ENCODE data around the gene PAX1.

PAX1 gene

DNA sequence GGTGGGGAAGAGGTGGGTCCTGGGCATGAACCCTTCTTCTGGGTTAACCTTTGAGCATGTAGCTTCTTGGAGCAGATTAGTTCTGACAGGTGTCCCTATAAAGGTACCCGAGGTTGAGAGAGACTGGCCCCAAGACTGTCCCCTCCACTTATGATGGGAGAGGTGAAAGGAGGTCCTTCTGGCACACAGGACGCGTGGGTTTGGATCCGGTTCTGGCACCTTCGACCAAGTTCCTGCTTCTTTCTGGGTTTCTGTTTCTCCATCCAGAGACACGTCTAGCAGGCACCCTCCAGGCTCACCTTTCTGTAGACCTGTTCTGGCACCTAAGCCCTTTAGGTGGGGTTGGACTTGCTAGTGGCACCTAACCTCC lies 4.1 kb downstream of the PAX1 start:
- Histone ChIP-seq H3K27me3 (ENCODE audit: control insufficient read depth, insufficient read depth, low read length) (no peaks in the 10 kb centered on the region), H3K9me3 (ENCODE audit: control insufficient read depth, low read length) (no peaks in the 10 kb centered on the region), H3K27ac (peak overlapping the region; percentile 100), H3K4me1 (no peaks in the 10 kb centered on the region), H3K4me2 (ENCODE audit: low read length) (peak overlapping the region; percentile 68), H3K36me3 (ENCODE audit: control insufficient read depth, insufficient read depth, low read length) (peaks cover 35% of the 10 kb centered on the region), H3K4me3 (ENCODE audit: low read depth, low read length) (peak overlapping the region; percentile 98), H2AFZ (no peak overlapping the region), H3K9ac (peak overlapping the region; percentile 99), H3K79me2 (peaks cover 88% of the 10 kb centered on the region)
- TF ChIP-seq, protein P1, sequence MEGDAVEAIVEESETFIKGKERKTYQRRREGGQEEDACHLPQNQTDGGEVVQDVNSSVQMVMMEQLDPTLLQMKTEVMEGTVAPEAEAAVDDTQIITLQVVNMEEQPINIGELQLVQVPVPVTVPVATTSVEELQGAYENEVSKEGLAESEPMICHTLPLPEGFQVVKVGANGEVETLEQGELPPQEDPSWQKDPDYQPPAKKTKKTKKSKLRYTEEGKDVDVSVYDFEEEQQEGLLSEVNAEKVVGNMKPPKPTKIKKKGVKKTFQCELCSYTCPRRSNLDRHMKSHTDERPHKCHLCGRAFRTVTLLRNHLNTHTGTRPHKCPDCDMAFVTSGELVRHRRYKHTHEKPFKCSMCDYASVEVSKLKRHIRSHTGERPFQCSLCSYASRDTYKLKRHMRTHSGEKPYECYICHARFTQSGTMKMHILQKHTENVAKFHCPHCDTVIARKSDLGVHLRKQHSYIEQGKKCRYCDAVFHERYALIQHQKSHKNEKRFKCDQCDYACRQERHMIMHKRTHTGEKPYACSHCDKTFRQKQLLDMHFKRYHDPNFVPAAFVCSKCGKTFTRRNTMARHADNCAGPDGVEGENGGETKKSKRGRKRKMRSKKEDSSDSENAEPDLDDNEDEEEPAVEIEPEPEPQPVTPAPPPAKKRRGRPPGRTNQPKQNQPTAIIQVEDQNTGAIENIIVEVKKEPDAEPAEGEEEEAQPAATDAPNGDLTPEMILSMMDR (IDR thresholded peaks at IDR 0.05), result no peak

DNA sequence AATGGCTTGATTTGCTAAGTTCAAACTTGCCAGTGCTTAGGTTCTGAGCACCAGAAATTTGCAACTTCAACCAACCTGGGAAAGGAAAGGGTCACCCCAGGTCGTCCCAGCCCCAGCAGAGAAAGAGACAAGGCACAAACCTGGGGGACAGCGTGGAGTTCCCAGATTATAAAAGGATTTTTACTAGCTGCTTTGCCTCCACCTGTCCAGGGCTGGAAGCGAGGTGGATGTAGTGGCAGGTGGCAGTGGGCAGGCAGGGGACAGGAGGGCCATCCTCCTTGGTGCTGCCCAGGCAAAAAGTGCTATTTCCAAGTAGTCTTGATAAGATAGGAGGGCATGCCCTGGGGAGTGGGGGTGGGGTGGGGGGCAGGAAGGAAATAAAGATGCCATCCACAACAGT lies 4.9 kb downstream of the PAX1 start:
- H3K9ac ChIP-seq, result peak overlapping the region; percentile 99
- no peaks in the 10 kb centered on the region for H3K27me3 ChIP-seq (ENCODE audit: control insufficient read depth, insufficient read depth, low read length)
- peaks cover 35% of the 10 kb centered on the region for H3K36me3 ChIP-seq (ENCODE audit: control insufficient read depth, insufficient read depth, low read length)
- H3K4me2 ChIP-seq (ENCODE audit: low read length), result peak overlapping the region; percentile 68
- TF ChIP-seq, protein P1 (IDR thresholded peaks at IDR 0.05), result no peak
- H3K4me1 ChIP-seq, result peaks cover 6% of the 10 kb centered on the region
- H3K9me3 ChIP-seq (ENCODE audit: control insufficient read depth, low read length), result no peaks in the 10 kb centered on the region
- peaks cover 87% of the 10 kb centered on the region for H3K79me2 ChIP-seq
- peak overlapping the region; percentile 100 for H3K27ac ChIP-seq
- no peak overlapping the region for H2AFZ ChIP-seq
- peak overlapping the region; percentile 98 for H3K4me3 ChIP-seq (ENCODE audit: low read depth, low read length)

DNA sequence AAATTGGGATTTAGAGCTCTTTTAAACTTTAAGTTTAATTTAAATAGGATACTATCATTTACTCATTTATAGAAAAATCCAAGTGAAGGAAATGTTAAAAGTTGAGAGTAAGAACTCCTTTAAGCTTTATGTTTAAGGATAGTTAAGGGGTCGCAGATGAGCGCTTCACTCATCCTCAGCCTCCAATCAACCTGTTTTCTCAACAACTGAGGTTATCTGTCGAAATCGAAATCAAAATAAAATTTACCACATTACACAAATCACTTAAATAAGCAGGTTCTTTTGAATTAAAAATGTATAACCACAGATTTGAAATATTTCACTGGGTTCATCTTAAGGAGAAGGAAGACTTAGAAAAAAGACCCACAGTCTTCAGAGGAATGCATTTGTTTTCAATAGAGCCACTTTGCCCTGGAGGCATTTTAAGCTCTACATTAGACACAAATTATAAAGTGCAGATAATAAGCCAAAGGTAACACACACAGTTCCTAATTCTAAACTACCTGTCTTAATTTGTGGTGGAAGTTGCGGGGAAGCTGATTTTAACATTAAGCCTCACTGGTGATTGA lies 5.5 kb downstream of the PAX1 start:
- TF ChIP-seq, protein P1 (IDR thresholded peaks at IDR 0.05), result no peak
- Histone ChIP-seq H3K9ac (peak overlapping the region; percentile 99), H2AFZ (no peak overlapping the region), H3K27ac (peak overlapping the region; percentile 100), H3K4me3 (ENCODE audit: low read depth, low read length) (peak overlapping the region; percentile 98), H3K9me3 (ENCODE audit: control insufficient read depth, low read length) (no peaks in the 10 kb centered on the region), H3K4me2 (ENCODE audit: low read length) (peak overlapping the region; percentile 68), H3K79me2 (peaks cover 85% of the 10 kb centered on the region), H3K36me3 (ENCODE audit: control insufficient read depth, insufficient read depth, low read length) (peaks cover 35% of the 10 kb centered on the region), H3K27me3 (ENCODE audit: control insufficient read depth, insufficient read depth, low read length) (no peaks in the 10 kb centered on the region), H3K4me1 (peaks cover 10% of the 10 kb centered on the region)

DNA sequence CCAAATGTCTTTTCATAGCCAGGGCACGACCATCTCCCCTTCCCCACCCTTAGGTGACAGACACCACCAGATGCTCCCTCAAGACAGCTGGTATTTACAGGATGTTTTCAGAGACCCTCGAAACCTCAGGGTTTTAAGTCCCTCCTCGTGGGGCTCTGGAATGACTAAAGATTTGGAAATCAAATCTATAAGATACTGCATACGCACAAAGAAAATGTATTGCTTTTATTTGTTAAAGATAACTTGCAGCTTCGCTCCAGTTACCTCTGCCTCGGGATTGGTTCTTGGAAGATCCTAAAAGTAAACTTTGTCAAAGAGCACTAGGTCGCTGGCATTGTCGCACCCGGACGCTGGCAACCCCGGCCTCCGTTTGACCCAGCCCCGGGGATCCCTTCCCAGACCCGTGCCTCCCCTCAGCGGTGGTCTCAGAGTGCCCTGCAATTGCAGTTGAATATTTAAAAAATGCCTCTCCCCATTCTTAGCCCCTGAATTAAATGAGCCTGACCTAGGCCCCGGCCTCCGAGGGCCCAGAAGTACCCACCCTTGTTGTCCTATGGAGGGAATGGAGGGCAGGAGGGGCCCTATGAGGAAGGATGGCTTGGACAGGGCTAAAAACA lies 7.1 kb downstream of the PAX1 start:
- H2AFZ ChIP-seq, result no peak overlapping the region
- H3K36me3 ChIP-seq (ENCODE audit: control insufficient read depth, insufficient read depth, low read length), result peaks cover 21% of the 10 kb centered on the region
- no peaks in the 10 kb centered on the region for H3K27me3 ChIP-seq (ENCODE audit: control insufficient read depth, insufficient read depth, low read length)
- peak overlapping the region; percentile 68 for H3K4me2 ChIP-seq (ENCODE audit: low read length)
- TF ChIP-seq, protein P1 (IDR thresholded peaks at IDR 0.05), result no peak
- H3K9ac ChIP-seq, result peak overlapping the region; percentile 99
- H3K4me1 ChIP-seq, result peaks cover 21% of the 10 kb centered on the region
- no peaks in the 10 kb centered on the region for H3K9me3 ChIP-seq (ENCODE audit: control insufficient read depth, low read length)
- H3K27ac ChIP-seq, result peak overlapping the region; percentile 100
- H3K4me3 ChIP-seq (ENCODE audit: low read depth, low read length), result peak overlapping the region; percentile 98
- peaks cover 73% of the 10 kb centered on the region for H3K79me2 ChIP-seq

DNA sequence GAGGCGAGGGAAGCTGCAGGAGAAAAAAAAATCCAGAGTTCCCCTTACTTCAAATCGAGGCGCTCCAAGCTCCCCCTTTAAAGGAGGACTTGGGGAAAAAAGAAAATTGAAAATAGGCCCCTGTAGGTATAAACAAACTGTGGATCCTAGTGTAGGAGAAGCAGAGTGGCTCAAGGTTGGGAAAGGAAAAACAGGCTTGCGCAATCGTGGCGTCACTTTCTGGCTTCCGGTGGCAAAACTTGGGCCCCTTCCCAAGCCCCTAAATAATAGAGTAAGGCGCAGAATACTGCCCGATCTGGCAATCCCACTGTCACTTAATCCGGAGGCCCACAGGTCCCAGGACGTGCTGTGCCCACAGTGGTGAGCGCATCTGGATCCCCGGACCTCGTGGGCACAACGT lies 8.0 kb downstream of the PAX1 start:
- Histone ChIP-seq H3K4me3 (ENCODE audit: low read depth, low read length) (peak overlapping the region; percentile 98), H3K9ac (peak overlapping the region; percentile 99), H3K79me2 (peaks cover 63% of the 10 kb centered on the region), H3K4me1 (peaks cover 30% of the 10 kb centered on the region), H3K9me3 (ENCODE audit: control insufficient read depth, low read length) (no peaks in the 10 kb centered on the region), H3K36me3 (ENCODE audit: control insufficient read depth, insufficient read depth, low read length) (peaks cover 12% of the 10 kb centered on the region), H3K27me3 (ENCODE audit: control insufficient read depth, insufficient read depth, low read length) (no peaks in the 10 kb centered on the region), H2AFZ (no peak overlapping the region), H3K27ac (peak overlapping the region; percentile 100), H3K4me2 (ENCODE audit: low read length) (peak overlapping the region; percentile 68)
- TF ChIP-seq, protein P1 (IDR thresholded peaks at IDR 0.05), result no peak
